Measurements from ENCODE around the gene ZNF683. TPM values are rescaled to one million over a fixed set of nuclear protein-coding genes. Genes with fewer than 3 reads are reported as not detected.

ZNF683 gene
- total and polyA plus RNA-seq, 9 of the 15 experiments (the other 6 are each of a cell fraction or from before 2014, with no cell fraction given): not detected

- peak; percentile 69; the same call in 1 of the 2 replicates for TF ChIP-seq MTA1 (IDR thresholded peaks at IDR 0.05; ENCODE audit: borderline replicate concordance)
- TF ChIP-seq CEBPB (tag; IDR thresholded peaks at IDR 0.05): peak; percentile 98
- no peak for TF ChIP-seq ETS2 (tag; IDR thresholded peaks at IDR 0.05; ENCODE audit: borderline replicate concordance, poor library complexity, severe bottlenecking)
- TF ChIP-seq SFPQ (IDR thresholded peaks at IDR 0.05; ENCODE audit: low read depth, low read length): no peak
- TF ChIP-seq ZNF778 (CRISPR knock-in tag; IDR thresholded peaks at IDR 0.05): no peak
- no peak for TF ChIP-seq HBP1 (CRISPR knock-in tag; IDR thresholded peaks at IDR 0.05)
- no peak for TF ChIP-seq CCAR2 (IDR thresholded peaks at IDR 0.05; ENCODE audit: low read depth, low read length)
- peak; percentile 27; the same call in 1 of the 2 replicates for TF ChIP-seq TEAD4 (IDR thresholded peaks at IDR 0.05; ENCODE audit: low read length)
- no peak for TF ChIP-seq TEAD4 (CRISPR knock-in tag; IDR thresholded peaks at IDR 0.05; ENCODE audit: borderline replicate concordance)
- no peak for TF ChIP-seq GTF2A2 (tag; IDR thresholded peaks at IDR 0.05)
- peak in 1 of 2 experiments; percentile 96; a peak in 2 of 4 replicates for TF ChIP-seq HDAC1 (IDR thresholded peaks at IDR 0.05)
- TF ChIP-seq NFE2 (IDR thresholded peaks at IDR 0.05; ENCODE audit: low read depth): peak; percentile 60; the same call in 1 of the 2 replicates
- TF ChIP-seq NEUROD1 (IDR thresholded peaks at IDR 0.05; ENCODE audit: borderline replicate concordance, low read depth, low read length, partially characterized antibody): peak; percentile 37
- TF ChIP-seq NELFE (IDR thresholded peaks at IDR 0.05; ENCODE audit: insufficient read depth, insufficient read length): no peak
- TF ChIP-seq TCF3 (CRISPR knock-in tag; IDR thresholded peaks at IDR 0.05): peak; percentile 47; the same call in 1 of the 2 replicates
- 0 out of 2 replicates have a peak, but pooled peaks have one; percentile 38 for TF ChIP-seq MTA3 (IDR thresholded peaks at IDR 0.05; ENCODE audit: borderline replicate concordance)
- no peak for TF ChIP-seq NCOA2 (IDR thresholded peaks at IDR 0.05; ENCODE audit: partially characterized antibody in 2 of 2)
- no peak for TF ChIP-seq ZNF140 (CRISPR knock-in tag; IDR thresholded peaks at IDR 0.05)
- TF ChIP-seq SRSF3 (IDR thresholded peaks at IDR 0.05; ENCODE audit: insufficient read depth, low read length): no peak
- no peak; the same call in 1 of the 2 replicates for TF ChIP-seq GATAD2B (IDR thresholded peaks at IDR 0.05; ENCODE audit: borderline replicate concordance)
- TF ChIP-seq ZNF668 (CRISPR knock-in tag; IDR thresholded peaks at IDR 0.05): no peak
- TF ChIP-seq RBM25 (IDR thresholded peaks at IDR 0.05; ENCODE audit: low read depth, low read length, severe bottlenecking): peak; percentile 69
- TF ChIP-seq POLR2B (IDR thresholded peaks at IDR 0.05; ENCODE audit: low read depth, partially characterized antibody): no peak
- TF ChIP-seq NKRF (IDR thresholded peaks at IDR 0.05; ENCODE audit: borderline replicate concordance): no peak
- TF ChIP-seq FOXP1 (CRISPR knock-in tag; IDR thresholded peaks at IDR 0.05): 0 out of 2 replicates have a peak, but pooled peaks have one; percentile 43
- peak; percentile 77 for TF ChIP-seq JUNB (CRISPR knock-in tag; conservative IDR thresholded peaks at IDR 0.05)
Measured at GRCh38 chr1:26387447-26387846, 14.9 kb upstream of the ZNF683 start (continued).
